GM18870 (cell line): ENCODE results near the gene ARHGEF40.
A peak's percentile ranks its signal among the peaks of the same experiment; 100 is the strongest.
"Not testable (repeated sequence)": the region's sequence is repeated elsewhere in the genome, so short reads cannot be mapped to it uniquely, and the experiment has no call there.

Experiments
- ATAC-seq: cut with Tn5 transposase; IDR thresholded peaks from one replicate; pipeline ENCODE4 v1.9.1; 2021; ENCODE audit warnings: moderate library complexity; ENCODE audit not compliant: unreplicated experiment

Gene ARHGEF40

DNA sequence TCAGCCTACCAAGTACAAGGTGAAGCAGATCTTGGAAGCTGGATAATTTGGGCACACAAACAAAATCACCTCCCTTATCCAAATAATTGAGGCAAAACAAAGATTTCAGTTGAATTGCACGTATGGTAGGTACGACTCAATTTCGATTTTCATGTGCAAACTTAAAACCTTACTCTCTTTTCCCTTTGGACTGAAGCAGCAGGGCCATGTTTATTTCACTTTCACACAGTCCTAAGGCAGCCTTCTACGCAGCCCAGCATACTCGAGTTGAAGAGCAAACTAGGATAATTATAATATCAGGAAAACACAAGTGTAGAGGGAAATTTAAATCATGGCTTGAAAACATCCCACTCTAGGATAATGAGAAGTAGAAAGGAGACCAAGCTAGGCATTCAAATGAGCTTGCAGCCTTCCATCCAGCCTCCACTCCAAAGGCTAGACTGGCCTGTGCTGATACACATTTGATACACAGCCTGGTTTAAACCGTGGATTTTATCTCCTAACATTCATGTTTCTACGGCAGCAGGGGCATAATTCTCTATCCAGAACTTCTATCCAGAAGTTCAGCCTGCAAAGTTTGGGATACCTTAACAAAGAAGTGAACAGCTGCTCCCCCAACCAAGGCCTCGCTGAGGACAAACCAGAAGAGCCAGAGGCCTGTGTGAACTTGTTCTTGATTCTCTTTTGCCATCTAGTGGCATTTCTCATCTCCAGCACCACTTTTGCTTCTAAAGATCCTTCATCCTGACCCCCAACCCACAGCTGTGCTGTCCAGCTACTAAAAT lies 30.3 kb upstream of the ARHGEF40 start:
- ATAC-seq, result peak; percentile 55

DNA sequence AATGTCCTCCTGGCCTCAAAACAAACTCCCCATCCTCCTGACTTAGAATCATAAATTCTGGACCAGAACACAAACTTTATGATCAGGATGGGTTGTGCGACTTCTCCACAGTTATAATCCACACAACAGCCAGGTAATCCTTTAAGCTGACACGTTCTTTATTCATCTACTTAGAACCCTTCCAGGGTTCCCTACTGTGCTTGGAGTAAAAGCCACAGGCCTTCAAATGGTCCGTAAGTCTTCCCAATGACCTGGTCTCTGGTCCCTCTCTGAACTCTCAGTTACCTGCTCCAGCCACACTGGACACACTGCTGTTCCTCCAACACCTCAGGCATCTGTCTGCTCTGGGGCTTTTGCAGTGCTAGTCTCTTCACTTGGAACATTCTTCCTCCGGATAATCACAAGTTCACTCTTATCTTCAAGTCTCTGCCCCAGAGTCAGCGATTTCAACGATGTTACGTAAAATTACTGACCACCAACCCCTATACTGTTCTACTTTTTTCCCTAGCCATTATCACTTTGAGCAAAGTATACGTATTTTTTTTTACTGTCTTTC lies 29.7 kb upstream of the ARHGEF40 start:
- ATAC-seq, result no peak

DNA sequence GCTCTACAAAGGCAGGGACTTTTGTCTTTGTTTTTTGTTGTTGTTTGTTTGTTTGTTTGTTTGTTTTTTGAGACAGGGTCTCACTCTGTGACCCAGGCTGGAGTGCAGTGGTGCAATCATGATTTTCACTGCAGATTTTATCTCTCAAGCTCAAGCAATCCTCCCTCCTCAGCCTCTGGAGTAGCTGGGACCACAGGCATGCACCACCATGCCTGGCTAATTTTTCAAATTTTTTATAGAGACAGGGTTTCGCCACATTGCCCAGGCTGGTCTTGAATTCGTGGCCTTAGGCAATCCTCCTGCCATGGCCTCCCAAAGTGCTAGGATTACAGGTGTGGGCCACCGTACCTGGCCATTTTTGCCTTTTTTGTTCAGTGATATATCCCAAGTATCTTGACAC lies 29.2 kb upstream of the ARHGEF40 start:
- ATAC-seq, result not testable (repeated sequence)

DNA sequence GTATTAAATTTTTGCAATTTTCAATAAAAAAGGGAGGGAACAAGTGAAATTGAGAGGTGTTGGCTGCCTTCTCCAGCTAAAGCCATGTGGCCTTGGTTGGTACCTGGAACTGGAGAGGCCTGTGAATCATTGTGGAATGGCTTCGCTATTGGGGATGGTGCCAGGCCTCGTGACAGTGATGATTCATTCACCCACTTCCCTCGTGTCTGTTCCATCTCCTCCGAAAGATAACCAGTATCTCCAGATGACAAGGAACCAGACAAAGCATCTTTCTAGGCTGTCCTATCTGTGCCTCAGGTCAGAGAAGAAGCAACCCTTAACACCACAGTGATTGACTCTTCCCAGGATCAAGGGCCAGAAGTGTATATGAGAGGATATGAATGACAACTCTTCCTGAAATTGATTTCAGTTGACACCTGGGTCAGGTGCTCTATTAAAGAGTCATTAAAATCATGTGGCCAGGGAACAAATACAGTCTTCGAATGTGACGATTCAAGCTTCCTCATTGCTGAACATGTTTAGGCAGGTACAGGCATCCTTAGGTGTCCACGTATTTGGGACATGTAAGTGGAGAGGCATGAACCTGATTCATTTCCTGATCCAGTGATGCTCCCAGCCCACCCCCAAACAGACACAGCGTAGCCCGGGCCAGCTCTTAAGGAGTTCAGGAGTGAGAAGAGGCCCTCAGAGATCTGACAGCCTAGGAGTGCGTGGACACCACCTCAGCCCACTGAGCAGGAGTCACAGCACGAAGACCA lies 28.2 kb upstream of the ARHGEF40 start, which contains the start of gene RNASE7:
TSS of gene RNASE7 (plus strand) at position 687 of the 758 bp plus-strand sequence. CDS start 631 bp downstream, outside the sequence.
- ATAC-seq, result no peak

DNA sequence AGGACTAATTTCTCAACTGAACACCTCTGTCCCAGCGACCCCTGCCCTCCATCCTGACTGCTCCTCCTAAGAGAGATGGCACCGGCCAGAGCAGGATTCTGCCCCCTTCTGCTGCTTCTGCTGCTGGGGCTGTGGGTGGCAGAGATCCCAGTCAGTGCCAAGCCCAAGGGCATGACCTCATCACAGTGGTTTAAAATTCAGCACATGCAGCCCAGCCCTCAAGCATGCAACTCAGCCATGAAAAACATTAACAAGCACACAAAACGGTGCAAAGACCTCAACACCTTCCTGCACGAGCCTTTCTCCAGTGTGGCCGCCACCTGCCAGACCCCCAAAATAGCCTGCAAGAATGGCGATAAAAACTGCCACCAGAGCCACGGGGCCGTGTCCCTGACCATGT lies 27.2 kb upstream of the ARHGEF40 start:
- ATAC-seq, result no peak

DNA sequence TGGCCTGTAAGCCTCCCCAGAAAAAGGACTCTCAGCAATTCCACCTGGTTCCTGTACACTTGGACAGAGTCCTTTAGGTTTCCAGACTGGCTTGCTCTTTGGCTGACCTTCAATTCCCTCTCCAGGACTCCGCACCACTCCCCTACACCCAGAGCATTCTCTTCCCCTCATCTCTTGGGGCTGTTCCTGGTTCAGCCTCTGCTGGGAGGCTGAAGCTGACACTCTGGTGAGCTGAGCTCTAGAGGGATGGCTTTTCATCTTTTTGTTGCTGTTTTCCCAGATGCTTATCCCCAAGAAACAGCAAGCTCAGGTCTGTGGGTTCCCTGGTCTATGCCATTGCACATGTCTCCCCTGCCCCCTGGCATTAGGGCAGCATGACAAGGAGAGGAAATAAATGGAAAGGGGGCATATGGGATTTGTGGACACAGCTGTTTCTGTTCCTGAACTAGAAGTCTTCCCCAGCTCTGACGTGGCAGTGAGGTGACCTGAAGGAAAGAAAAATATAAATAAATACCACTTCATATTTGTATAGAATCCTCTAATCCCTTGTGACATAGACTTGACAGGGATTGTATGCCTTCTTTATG lies 26.6 kb upstream of the ARHGEF40 start:
- ATAC-seq, result no peak

DNA sequence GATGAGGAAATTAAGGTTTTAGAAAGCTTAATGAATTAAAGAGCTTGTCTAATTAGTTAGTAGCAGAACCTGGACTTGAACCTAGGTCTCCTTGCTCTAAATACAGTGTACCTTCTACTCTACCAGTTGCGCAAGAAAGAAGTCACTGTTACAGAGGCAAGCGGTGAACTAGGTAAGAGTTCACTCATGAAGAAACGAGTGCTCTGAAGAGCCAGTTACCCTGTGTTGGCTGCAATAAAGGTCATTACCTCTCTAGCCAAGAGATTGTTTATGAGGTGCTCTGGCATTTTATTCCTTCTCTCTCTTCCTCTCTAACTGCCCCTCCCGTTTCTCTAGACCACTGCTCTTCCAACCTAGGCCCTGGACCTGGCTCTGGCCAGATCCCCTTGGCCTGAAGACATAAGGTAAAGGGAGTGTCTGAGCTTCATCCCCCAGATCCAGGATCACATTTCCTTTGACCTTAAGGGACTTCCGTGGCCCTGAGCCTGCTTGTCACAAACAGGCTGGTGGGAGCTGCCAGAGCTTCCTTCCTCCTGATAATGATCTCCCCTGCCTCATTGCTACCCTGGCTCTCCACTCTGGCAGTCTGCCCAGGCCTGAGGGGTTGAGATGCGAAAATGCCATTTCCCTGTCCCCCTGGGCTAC lies 26.0 kb upstream of the ARHGEF40 start:
- no peak for ATAC-seq

DNA sequence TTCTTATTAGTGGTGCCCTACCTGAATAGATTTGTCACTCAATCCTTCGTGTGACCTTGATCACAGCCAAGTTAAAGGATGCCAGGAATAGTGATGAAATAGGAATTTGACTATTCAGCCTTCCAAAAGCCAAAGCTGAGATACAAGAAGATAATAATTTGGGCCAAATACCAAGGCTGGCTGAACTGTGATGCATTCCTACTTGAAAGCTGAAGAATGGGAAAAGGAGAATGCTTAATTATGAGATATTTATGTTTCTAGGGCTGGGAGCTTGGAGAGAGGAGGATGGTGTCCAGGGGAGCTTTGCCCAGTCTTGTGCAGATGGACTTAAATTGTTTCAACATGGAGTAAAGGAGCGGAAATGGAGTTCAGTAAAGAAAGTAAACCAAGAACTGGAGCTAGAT lies 22.7 kb upstream of the ARHGEF40 start:
- ATAC-seq, result no peak

DNA sequence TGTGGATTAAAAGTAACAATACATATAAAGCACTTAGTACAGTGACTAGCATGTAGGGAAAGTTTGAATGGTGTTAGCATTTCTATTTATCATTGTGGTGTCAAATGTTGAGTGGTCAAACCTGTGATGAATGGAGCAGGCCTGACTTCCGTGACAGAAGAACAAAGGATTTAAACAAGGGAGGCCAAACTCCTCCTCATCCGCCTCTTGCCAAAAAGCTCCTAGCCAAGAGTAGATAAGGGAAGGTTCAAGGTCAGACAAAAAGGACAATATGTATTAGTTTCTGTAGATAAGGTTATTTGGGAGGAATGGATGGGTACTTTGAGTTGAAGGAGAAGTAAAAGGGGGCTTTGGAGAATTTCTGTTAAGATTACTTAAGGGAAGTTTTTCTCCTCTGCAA lies 21.5 kb upstream of the ARHGEF40 start:
- ATAC-seq, result no peak

DNA sequence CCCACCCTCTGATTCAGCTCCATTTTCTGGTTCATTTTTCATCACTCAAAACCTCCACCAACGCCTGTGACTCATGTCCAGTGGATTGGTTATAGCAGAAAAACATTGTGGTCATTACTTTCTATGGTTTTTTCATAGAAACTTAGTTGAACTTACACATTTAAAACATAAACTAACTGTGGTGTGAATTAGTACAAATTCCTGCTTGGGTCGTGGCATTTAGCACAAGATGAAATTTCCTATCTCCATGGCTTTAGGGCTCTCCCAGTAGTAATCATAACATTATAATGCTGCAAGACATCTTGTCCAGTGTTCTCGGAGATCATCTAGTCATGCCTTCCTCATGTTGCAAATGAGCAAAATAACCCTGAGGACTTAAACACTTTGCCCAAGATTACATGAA lies 20.8 kb upstream of the ARHGEF40 start:
- ATAC-seq, result no peak

DNA sequence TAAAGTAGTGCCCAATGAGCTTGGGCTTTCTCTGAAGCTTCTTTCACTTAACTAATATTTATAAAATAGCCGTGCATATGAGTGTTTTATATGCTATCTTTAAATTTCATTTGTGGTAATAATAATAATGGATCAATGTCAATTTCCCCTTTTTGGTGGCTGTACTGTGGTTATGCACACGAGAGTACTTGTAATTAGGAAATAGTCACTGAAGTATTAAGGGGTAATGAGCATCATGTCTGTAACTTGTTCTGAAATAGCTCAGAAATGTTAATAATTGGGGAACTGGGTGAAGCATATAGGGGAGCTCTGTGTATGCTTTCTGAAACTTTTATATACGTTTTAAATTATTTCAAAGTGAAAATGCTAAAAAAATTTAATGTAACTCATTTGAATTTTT lies 19.5 kb upstream of the ARHGEF40 start:
- ATAC-seq, result no peak

DNA sequence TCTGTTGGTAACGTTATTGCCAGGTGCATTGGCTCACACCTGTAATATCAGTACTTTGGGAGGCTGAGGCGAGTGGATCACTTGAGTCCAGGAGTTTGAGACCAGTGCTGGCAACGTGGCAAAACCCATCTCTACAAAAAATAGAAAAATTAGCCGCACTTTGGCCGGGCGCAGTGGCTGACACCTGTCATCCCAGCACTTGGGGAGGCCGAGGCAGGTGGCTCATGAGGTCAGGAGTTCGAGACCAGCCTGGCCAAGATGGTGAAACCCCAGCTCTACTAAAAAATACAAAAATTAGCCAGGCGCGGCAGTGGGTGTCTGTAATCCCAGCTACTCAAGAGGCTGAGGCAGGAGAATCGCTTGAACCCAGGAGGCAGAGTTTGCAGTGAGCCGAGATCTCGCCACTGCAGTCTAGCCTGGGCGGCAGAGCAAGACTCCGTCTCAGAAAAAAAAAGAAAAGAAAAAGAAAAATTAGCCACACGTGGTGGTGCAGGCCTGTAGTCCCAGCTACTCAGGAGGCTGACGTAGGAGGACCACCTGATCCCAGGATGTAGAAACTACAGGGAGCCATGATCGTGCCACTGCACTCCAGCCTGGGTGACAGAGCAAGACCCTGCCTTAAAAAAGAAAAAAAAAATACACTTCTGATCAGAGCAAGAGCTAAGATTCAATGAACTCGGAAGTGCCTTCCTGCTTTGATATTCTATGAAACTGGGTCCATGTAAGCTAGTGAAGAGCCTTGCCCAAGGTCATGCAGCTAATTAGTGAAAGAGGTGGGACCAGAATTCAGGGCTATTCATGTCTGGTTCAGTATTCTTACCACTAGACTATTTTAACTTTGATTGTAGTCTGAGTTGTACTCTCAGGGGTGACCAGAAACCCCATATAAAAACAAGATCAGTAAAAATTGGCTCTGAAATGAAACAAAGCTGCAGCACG lies 16.7 kb upstream of the ARHGEF40 start:
- ATAC-seq, result no peak

DNA sequence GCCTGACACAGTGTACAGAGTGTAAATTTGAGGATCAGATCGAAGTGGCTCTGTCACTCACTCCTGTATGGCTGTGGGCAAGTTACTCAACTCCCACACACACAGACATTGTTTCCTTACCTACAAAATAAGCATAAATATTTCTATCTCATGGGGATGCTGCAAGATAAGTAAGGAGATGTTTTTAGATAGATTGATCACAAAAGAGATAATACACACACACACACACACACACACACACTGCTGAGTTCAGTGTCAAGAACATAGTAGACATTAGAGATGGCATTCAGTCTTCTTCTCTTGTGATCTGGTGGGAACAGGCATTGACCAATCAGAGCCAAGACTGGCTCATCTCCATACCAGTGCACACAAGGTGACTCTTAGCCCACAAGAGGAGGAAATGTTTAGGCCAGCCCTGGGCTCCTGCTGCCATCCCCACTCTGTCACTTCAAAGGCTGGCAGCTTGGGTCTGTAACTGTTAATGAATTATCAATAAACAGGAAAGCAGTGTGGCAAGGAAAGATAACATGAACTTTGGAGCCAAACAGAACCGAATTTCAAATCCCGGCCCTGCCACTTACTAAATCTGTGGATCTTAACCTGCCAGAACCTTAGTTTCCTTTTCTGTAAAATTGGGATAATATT lies 15.9 kb upstream of the ARHGEF40 start:
- no peak for ATAC-seq

DNA sequence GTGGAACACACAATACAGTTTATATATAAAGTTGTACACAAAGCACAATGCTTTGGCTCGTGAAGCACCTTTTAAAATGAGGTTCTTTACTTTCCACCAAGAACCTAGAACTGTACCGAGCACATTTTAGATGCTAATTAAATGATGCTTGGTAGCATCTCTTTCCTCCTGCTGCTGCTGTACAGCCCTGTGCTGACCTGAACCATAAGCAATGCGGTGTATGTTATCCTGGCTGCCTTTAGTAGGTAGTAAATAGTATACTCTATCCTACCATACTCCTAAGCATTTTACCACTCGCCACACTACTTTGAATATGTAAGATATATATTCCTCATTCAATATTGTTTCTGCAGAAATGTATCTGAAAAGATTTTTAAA lies 15.3 kb upstream of the ARHGEF40 start:
- ATAC-seq, result no peak

DNA sequence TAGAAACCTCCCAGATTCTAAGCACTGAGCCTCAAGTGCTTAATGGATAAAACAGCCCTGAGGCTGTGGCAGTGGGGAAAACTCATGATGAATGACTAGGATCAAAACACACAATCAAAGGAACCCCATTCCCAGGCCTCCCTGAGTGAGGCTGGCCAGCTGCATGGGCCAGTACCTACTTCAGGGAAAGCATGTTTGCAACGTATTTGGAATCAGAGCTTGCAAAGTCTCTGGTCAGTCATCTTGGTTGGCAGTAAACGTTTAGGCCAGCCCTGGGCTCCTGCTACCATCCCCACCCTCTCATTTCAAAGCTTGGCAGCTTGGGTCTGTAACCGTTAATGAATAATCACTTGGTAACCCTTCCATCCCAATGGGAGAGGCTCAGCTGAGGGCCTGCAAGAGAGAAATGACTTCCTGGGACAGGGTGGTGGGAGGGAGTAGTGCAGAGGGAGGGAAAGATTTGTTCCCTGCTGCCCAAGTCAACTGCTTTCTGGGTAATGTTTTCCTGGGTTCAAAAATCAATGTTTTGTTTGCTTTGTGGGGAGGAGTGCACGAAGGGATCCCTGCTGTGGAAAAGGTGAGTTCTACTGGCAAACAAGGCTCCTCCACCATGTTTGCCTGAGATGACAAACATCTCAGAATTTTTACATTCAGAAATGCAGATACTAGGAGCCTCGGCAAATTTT lies 14.5 kb upstream of the ARHGEF40 start:
- ATAC-seq, result no peak

DNA sequence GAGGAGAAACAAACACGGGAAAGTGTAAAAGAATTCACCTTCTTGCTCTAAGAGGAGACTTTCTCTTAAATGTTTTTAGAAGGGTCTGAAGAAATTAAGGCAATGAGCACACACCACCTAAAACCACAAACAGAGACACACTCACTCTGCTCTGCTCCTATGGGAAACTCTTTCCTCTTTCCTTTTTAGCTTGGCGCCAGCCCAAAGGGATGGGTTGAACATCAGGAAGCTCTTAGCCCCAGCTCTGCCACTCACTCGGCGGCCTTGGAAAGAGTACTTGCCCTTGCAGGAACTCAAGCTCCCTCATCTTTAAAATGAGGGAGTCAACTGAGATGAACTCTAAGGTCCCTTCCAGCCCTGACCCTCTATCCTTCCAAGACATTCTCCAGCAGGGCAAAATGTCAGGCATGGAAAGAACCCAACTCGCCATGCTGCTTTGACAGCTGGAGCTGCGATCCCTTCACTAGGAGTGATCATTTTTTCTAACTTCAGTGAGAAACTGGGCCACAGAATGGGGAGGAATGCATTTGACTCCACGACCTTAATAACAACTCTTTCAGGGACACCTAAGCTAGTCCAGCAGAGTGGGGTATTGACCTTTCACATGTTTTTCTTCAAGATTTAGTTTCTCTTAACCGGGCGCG lies 13.5 kb upstream of the ARHGEF40 start:
- no peak for ATAC-seq

DNA sequence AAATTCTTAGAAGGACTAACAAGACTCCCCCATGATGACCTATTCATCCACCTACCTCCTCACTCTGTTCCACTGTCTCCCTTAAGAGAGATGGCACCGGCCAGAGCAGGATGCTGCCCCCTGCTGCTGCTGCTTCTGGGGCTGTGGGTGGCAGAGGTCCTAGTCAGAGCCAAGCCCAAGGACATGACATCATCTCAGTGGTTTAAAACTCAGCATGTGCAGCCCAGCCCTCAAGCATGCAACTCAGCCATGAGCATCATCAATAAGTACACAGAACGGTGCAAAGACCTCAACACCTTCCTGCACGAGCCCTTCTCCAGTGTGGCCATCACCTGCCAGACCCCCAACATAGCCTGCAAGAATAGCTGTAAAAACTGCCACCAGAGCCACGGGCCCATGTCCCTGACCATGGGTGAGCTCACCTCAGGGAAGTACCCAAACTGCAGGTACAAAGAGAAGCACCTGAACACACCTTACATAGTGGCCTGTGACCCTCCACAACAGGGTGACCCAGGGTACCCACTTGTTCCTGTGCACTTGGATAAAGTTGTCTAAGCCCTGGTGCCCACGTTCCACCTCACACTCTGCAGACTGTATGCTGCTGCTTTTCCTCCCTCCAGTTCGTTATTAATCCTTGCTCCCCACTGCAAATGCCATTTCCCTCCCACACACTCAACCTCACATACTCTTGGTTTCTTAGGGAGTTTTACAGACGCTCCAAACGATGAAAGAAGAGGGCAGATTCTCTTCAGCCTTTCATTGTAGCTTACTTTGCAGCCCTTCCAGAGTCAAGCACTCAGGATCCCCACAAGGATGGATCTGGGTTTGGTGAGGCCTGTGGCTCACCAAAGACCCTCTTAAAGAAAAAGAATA lies 12.1 kb upstream of the ARHGEF40 start, which contains the start of gene RNASE8:
TSS of gene RNASE8 (plus strand) at position 20 of the 873 bp plus-strand sequence. CDS start at position 91, 71 bp downstream.
- no peak for ATAC-seq
